Hippocampal formation (tissue), 2 donors: Measurements from ENCODE around the gene POLE4.
A peak's percentile ranks its signal among the peaks of the same experiment; 100 is the strongest.

Experiments used
- DNase-seq, 2 donors: peaks; one replicate each; lab custom pipeline; 2025; lab: John Stamatoyannopoulos, UW

POLE4 gene

GRCh38 chr2:74958274-74959105 lies at the start of gene POLE4:
TSS of gene POLE4 (plus strand) at chr2:74958643. CDS start at chr2:74958680, 37 bp downstream.
- DNase-seq = peak; percentile 77 to 88

- no peak for DNase-seq
These were observed 49.5 kb upstream of the POLE4 start for GRCh38 chr2:74908748-74909444.

- no peak for DNase-seq
These were observed 48.2 kb upstream of the POLE4 start for GRCh38 chr2:74910245-74910644.

- DNase-seq = no peak
These were observed 47.4 kb upstream of the POLE4 start for GRCh38 chr2:74911061-74911460.

- DNase-seq = no peak
These were observed 42.7 kb upstream of the POLE4 start for GRCh38 chr2:74915743-74916142.

- no peak for DNase-seq
These were observed 42.0 kb upstream of the POLE4 start for GRCh38 chr2:74916394-74916793.

GRCh38 chr2:74917702-74918619 lies 40.5 kb upstream of the POLE4 start:
- DNase-seq = no peak

GRCh38 chr2:74919827-74920226 lies 38.6 kb upstream of the POLE4 start:
- DNase-seq = peak; percentile 17 to 45

GRCh38 chr2:74921236-74921736 lies 37.2 kb upstream of the POLE4 start:
- DNase-seq = no peak

GRCh38 chr2:74922592-74923227 lies 35.7 kb upstream of the POLE4 start:
- DNase-seq = no peak

GRCh38 chr2:74924463-74925265 lies 33.8 kb upstream of the POLE4 start:
- DNase-seq = no peak

- DNase-seq = no peak
These were observed 33.1 kb upstream of the POLE4 start for GRCh38 chr2:74925361-74925786.

GRCh38 chr2:74927621-74928020 lies 30.8 kb upstream of the POLE4 start:
- DNase-seq = no peak

- DNase-seq = no peak
These were observed 27.5 kb upstream of the POLE4 start for GRCh38 chr2:74930811-74931486.

- no peak for DNase-seq
These were observed 26.5 kb upstream of the POLE4 start for GRCh38 chr2:74931940-74932339.

- DNase-seq = no peak
These were observed 22.5 kb upstream of the POLE4 start for GRCh38 chr2:74935975-74936391.

- DNase-seq = no peak
These were observed 21.1 kb upstream of the POLE4 start for GRCh38 chr2:74937221-74937880.

GRCh38 chr2:74938264-74938663 lies 20.2 kb upstream of the POLE4 start:
- no peak for DNase-seq
